IPS-18a (cell line): Measurements from ENCODE around the gene NDUFA5.
"Not testable (repeated sequence)": the region's sequence is repeated elsewhere in the genome, so short reads cannot be mapped to it uniquely, and the experiment has no call there.

Source experiments
- H3K27ac ChIP-seq: one replicate; pipeline ENCODE4 v1.5.1; 2013; ENCODE audit warnings: low read length
- H3K27me3 ChIP-seq: one replicate; pipeline ENCODE4 v1.6.1; 2013; ENCODE audit warnings: mild to moderate bottlenecking, low read length; ENCODE audit not compliant: control insufficient read depth, insufficient read depth
- H3K36me3 ChIP-seq: one replicate; pipeline ENCODE4 v1.6.1; 2013; ENCODE audit warnings: low read depth, low read length; ENCODE audit not compliant: control insufficient read depth
- H3K4me1 ChIP-seq: one replicate; pipeline ENCODE4 v1.6.1; 2013; ENCODE audit warnings: low read depth, low read length; ENCODE audit not compliant: control insufficient read depth
- H3K4me3 ChIP-seq: one replicate; pipeline ENCODE4 v1.5.1; 2013; ENCODE audit warnings: low read length
- H3K9ac ChIP-seq: one replicate; pipeline ENCODE4 v1.6.1; 2013; ENCODE audit warnings: mild to moderate bottlenecking, low read length, moderate library complexity
- H3K9me3 ChIP-seq: one replicate; pipeline ENCODE4 v1.6.1; 2013; ENCODE audit warnings: low read depth, low read length; ENCODE audit not compliant: control insufficient read depth

Gene NDUFA5

GRCh38 chr7:123555484-123555883 lies 2.1 kb downstream of the NDUFA5 start:
- Histone ChIP-seq H3K4me3 (no peak overlapping the region), H3K36me3 (peaks cover 7% of the 10 kb centered on the region)

GRCh38 chr7:123553159-123553558 lies 4.5 kb downstream of the NDUFA5 start:
- Histone ChIP-seq H3K9ac (no peak overlapping the region), H3K4me1 (no peaks in the 10 kb centered on the region), H3K27me3 (no peaks in the 10 kb centered on the region), H3K36me3 (peaks cover 19% of the 10 kb centered on the region), H3K27ac (no peak overlapping the region), H3K4me3 (no peak overlapping the region), H3K9me3 (no peaks in the 10 kb centered on the region)

More at GRCh38 chr7:123555484-123555883, 2.1 kb downstream of the NDUFA5 start:
- Histone ChIP-seq H3K9me3 (no peaks in the 10 kb centered on the region), H3K9ac (no peak overlapping the region), H3K27ac (no peak overlapping the region), H3K4me1 (no peaks in the 10 kb centered on the region), H3K27me3 (no peaks in the 10 kb centered on the region)

GRCh38 chr7:123552641-123553040 lies 5.0 kb downstream of the NDUFA5 start:
- no peak overlapping the region for H3K27ac ChIP-seq
- no peaks in the 10 kb centered on the region for H3K27me3 ChIP-seq
- no peaks in the 10 kb centered on the region for H3K4me1 ChIP-seq
- no peak overlapping the region for H3K4me3 ChIP-seq
- no peak overlapping the region for H3K9ac ChIP-seq
- H3K36me3 ChIP-seq, result peaks cover 19% of the 10 kb centered on the region
- no peaks in the 10 kb centered on the region for H3K9me3 ChIP-seq

- not testable (repeated sequence) for H3K9ac ChIP-seq, H3K4me1 ChIP-seq, H3K4me3 ChIP-seq, H3K27ac ChIP-seq, H3K9me3 ChIP-seq, H3K27me3 ChIP-seq
- peaks cover 19% of the 10 kb centered on the region for H3K36me3 ChIP-seq
Observed at GRCh38 chr7:123552134-123552533, 5.5 kb downstream of the NDUFA5 start.

GRCh38 chr7:123548406-123548805 lies 9.2 kb downstream of the NDUFA5 start:
- Histone ChIP-seq H3K4me1 (no peaks in the 10 kb centered on the region), H3K36me3 (peaks cover 24% of the 10 kb centered on the region), H3K9ac (no peak overlapping the region), H3K4me3 (no peak overlapping the region), H3K9me3 (no peaks in the 10 kb centered on the region), H3K27me3 (no peaks in the 10 kb centered on the region), H3K27ac (no peak overlapping the region)

- H3K27ac ChIP-seq, result no peak overlapping the region
- H3K4me1 ChIP-seq, result no peaks in the 10 kb centered on the region
- H3K9ac ChIP-seq, result no peak overlapping the region
- H3K27me3 ChIP-seq, result no peaks in the 10 kb centered on the region
- peaks cover 4% of the 10 kb centered on the region for H3K36me3 ChIP-seq
- no peaks in the 10 kb centered on the region for H3K9me3 ChIP-seq
- no peak overlapping the region for H3K4me3 ChIP-seq
Observed at GRCh38 chr7:123539871-123540270, 17.7 kb downstream of the NDUFA5 start.

- peaks cover 4% of the 10 kb centered on the region for H3K27me3 ChIP-seq
- H3K9ac ChIP-seq, result no peak overlapping the region
- H3K36me3 ChIP-seq, result peaks cover 4% of the 10 kb centered on the region
- no peak overlapping the region for H3K27ac ChIP-seq
- no peak overlapping the region for H3K4me3 ChIP-seq
- peaks cover 3% of the 10 kb centered on the region for H3K4me1 ChIP-seq
- H3K9me3 ChIP-seq, result no peaks in the 10 kb centered on the region
Observed at GRCh38 chr7:123538897-123539296, 18.7 kb downstream of the NDUFA5 start.

- Histone ChIP-seq H3K4me3 (no peak overlapping the region), H3K9ac (no peak overlapping the region), H3K9me3 (no peaks in the 10 kb centered on the region), H3K4me1 (peaks cover 8% of the 10 kb centered on the region), H3K27ac (no peak overlapping the region), H3K36me3 (peaks cover 4% of the 10 kb centered on the region), H3K27me3 (peaks cover 10% of the 10 kb centered on the region)
Observed at GRCh38 chr7:123538189-123538714, 19.4 kb downstream of the NDUFA5 start.

GRCh38 chr7:123537026-123537642 lies 20.5 kb downstream of the NDUFA5 start:
- H3K36me3 ChIP-seq, result peaks cover 1% of the 10 kb centered on the region
- H3K27ac ChIP-seq, result no peak overlapping the region
- H3K9ac ChIP-seq, result no peak overlapping the region
- H3K27me3 ChIP-seq, result peaks cover 14% of the 10 kb centered on the region
- peaks cover 11% of the 10 kb centered on the region for H3K4me1 ChIP-seq
- no peak overlapping the region for H3K4me3 ChIP-seq
- no peaks in the 10 kb centered on the region for H3K9me3 ChIP-seq

- peak overlapping the region; percentile 67 for H3K4me3 ChIP-seq
- H3K9me3 ChIP-seq, result no peaks in the 10 kb centered on the region
- H3K9ac ChIP-seq, result no peak overlapping the region
- H3K36me3 ChIP-seq, result no peaks in the 10 kb centered on the region
- H3K27me3 ChIP-seq, result peaks cover 14% of the 10 kb centered on the region
- H3K4me1 ChIP-seq, result peaks cover 11% of the 10 kb centered on the region
- no peak overlapping the region for H3K27ac ChIP-seq
Observed at GRCh38 chr7:123535517-123535916, 22.1 kb downstream of the NDUFA5 start.

GRCh38 chr7:123534383-123535260 lies 23.0 kb downstream of the NDUFA5 start, which contains the start of gene IQUB:
Gene IQUB (minus strand): TSS chr7:123534595. CDS start chr7:123512340, 22,255 bp downstream.
- H3K27me3 ChIP-seq, result peaks cover 14% of the 10 kb centered on the region
- no peak within 1 kb of the TSS for H3K27ac ChIP-seq
- H3K4me3 ChIP-seq, result peak within 1 kb of the TSS; percentile 67
- H3K4me1 ChIP-seq, result peaks cover 11% of the 10 kb centered on the region
- no peaks in the 10 kb centered on the region for H3K36me3 ChIP-seq
- peak within 1 kb of the TSS; percentile 47 for H3K9ac ChIP-seq
- H3K9me3 ChIP-seq, result no peaks in the 10 kb centered on the region
